CD8-positive, alpha-beta memory T cell (primary cell): ENCODE data around the gene SLC12A4. TPM values are rescaled to one million over a fixed set of nuclear protein-coding genes. Genes with fewer than 3 reads are reported as not detected.
"Not testable (repeated sequence)": the region's sequence is repeated elsewhere in the genome, so short reads cannot be mapped to it uniquely, and the experiment has no call there.

Source experiments
- CTCF ChIA-PET: fragments of 350-600 bp; sonication (Branson Sonifier 250); formaldehyde crosslinking; loops from one replicate; lab custom pipeline; 2021; ENCODE audit warnings: antibody characterized with exemption; lab: Charles Lee
- POLR2A ChIA-PET: fragments of 350-600 bp; sonication (Branson Sonifier 250); formaldehyde crosslinking; loops from one replicate; lab custom pipeline; 2021; ENCODE audit warnings: antibody characterized with exemption; lab: Charles Lee
- DNase-seq, 5 donors: peaks; one replicate each; pipeline versions ENCODE4 v3.0.0 to v3.0.0-alpha.2; 2020 to 2022; ENCODE audit warnings: mixed read lengths in 1 of 5
- H3K27ac ChIP-seq: one replicate; pipeline ENCODE4 v1.7.0; 2013; ENCODE audit warnings: low read depth, mild to moderate bottlenecking, low read length, moderate library complexity
- H3K27me3 ChIP-seq: 2 replicates; pipeline ENCODE4 v1.7.0; 2013; ENCODE audit warnings: low read length, mild to moderate bottlenecking; ENCODE audit not compliant: insufficient read depth, poor library complexity, severe bottlenecking
- H3K36me3 ChIP-seq: 2 replicates; pipeline ENCODE4 v1.7.0; 2013; ENCODE audit warnings: mild to moderate bottlenecking, low read length, moderate library complexity; ENCODE audit not compliant: insufficient read depth
- H3K4me1 ChIP-seq: 2 replicates; pipeline ENCODE4 v1.7.0; 2013; ENCODE audit warnings: mild to moderate bottlenecking, low read length, moderate library complexity; ENCODE audit not compliant: insufficient read depth
- H3K4me3 ChIP-seq: 2 replicates; pipeline ENCODE4 v1.7.0; 2013; ENCODE audit warnings: mild to moderate bottlenecking, low read length
- H3K9me3 ChIP-seq: 2 replicates; pipeline ENCODE4 v1.7.0; 2013; ENCODE audit warnings: mild to moderate bottlenecking, low read length
- H3K27ac Mint-ChIP-seq, 8 donors: one replicate each; pipeline ENCODE4 v1.8.0; 2020 to 2021; ENCODE audit warnings: mixed read lengths in 8 of 8, mild to moderate bottlenecking in 6 of 8, inconsistent platforms in 3 of 8, moderate library complexity in 3 of 8
- H3K27me3 Mint-ChIP-seq, 2 donors: one replicate each; pipeline ENCODE4 v1.8.0; 2020 to 2021; ENCODE audit warnings: mixed read lengths in 2 of 2, mild to moderate bottlenecking in 1 of 2, moderate library complexity in 1 of 2
- H3K36me3 Mint-ChIP-seq, 3 donors: one replicate each; pipeline ENCODE4 v1.8.0; 2020 to 2021; ENCODE audit warnings: mixed read lengths in 3 of 3, inconsistent platforms in 1 of 3, mild to moderate bottlenecking in 1 of 3
- H3K4me1 Mint-ChIP-seq, 3 donors: one replicate each; pipeline ENCODE4 v1.8.0; 2020 to 2021; ENCODE audit warnings: mixed read lengths in 3 of 3, inconsistent platforms in 1 of 3, mild to moderate bottlenecking in 1 of 3
- H3K4me3 Mint-ChIP-seq, 7 donors: one replicate each; pipeline ENCODE4 v1.8.0; 2020 to 2021; ENCODE audit warnings: mixed read lengths in 7 of 7, mild to moderate bottlenecking in 6 of 7, moderate library complexity in 4 of 7, inconsistent platforms in 2 of 7
- H3K9me3 Mint-ChIP-seq, 5 donors: one replicate each; pipeline ENCODE4 v1.8.0; 2020 to 2022; ENCODE audit warnings: mixed read lengths in 5 of 5, mild to moderate bottlenecking in 3 of 5, moderate library complexity in 2 of 5, inconsistent platforms in 1 of 5
- polyA plus RNA-seq: library from polyadenylated mRNA; unstranded; fragments of 300-500 nt; fragmentation: Illumina TruSeq; gene quantifications from one replicate; pipeline ENCODE4 v1.2.3, GENCODE V29; 2021
- total RNA-seq, 2 experiments: library from RNA; stranded (reverse); gene quantifications; one replicate each; pipeline ENCODE4 v1.2.3, GENCODE V29; 2021

The SLC12A4 gene
- 10 to 100 TPM; 30.6 to 34.1 TPM for total RNA-seq
- polyA plus RNA-seq = 5.1 TPM

GRCh38 chr16:67968400-67969253, at the start of gene SLC12A4:
SLC12A4 (minus strand) TSS chr16:67968637; CDS start chr16:67968553, 84 bp downstream.
- no peaks in the 10 kb centered on the region for H3K27me3 Mint-ChIP-seq
- no peaks in the 10 kb centered on the region for H3K9me3 Mint-ChIP-seq
- no peaks in the 10 kb centered on the region for H3K27me3 ChIP-seq
- peaks cover 20 to 32% (median 30%) of the 10 kb centered on the region in 3 donors for H3K4me1 Mint-ChIP-seq
- H3K36me3 Mint-ChIP-seq = peaks cover 0 to 4% (median 0%) of the 10 kb centered on the region in 3 donors
- CTCF ChIA-PET = interaction anchor here (1.2 to 1.9 kb wide), 3 partner anchors 28 to 84 kb away, joined by 3 to 6 read pairs (median 4); partner anchors contain the start of gene NRN1L
- POLR2A ChIA-PET = interaction anchor here (1.0 to 1.8 kb wide), 2 partner anchors 19 to 33 kb away, joined by 3 to 7 read pairs; no protein-coding TSS in a partner anchor
- peak within 1 kb of the TSS; percentile 83 to 99 (median 96) for H3K4me3 Mint-ChIP-seq
- H3K27ac ChIP-seq = peak within 1 kb of the TSS; percentile 67
- H3K4me3 ChIP-seq = peak within 1 kb of the TSS; percentile 81
- no peaks in the 10 kb centered on the region for H3K9me3 ChIP-seq
- DNase-seq = peak; percentile 84 to 90 (median 86)
- H3K27ac Mint-ChIP-seq = peak within 1 kb of the TSS; percentile 81 to 98 (median 94)
- peaks cover 17% of the 10 kb centered on the region for H3K4me1 ChIP-seq
- H3K36me3 ChIP-seq = no peaks in the 10 kb centered on the region

- peak within 1 kb of the TSS in 1 of 8 donors; percentile 52 for H3K27ac Mint-ChIP-seq
- H3K36me3 Mint-ChIP-seq = peaks cover 0 to 4% (median 0%) of the 10 kb centered on the region in 3 donors
- no peaks in the 10 kb centered on the region for H3K4me1 ChIP-seq
- no peak for DNase-seq
- no peaks in the 10 kb centered on the region for H3K9me3 Mint-ChIP-seq
- H3K4me1 Mint-ChIP-seq = peaks cover 0 to 7% (median 3%) of the 10 kb centered on the region in 3 donors
- H3K27ac ChIP-seq = no peak within 1 kb of the TSS
- POLR2A ChIA-PET = no interaction called here
- H3K9me3 ChIP-seq = no peaks in the 10 kb centered on the region
- H3K4me3 ChIP-seq = no peak within 1 kb of the TSS
- peak within 1 kb of the TSS in 1 of 7 donors; percentile 3 for H3K4me3 Mint-ChIP-seq
- no peaks in the 10 kb centered on the region for H3K27me3 ChIP-seq
- CTCF ChIA-PET = interaction anchor here (1.0 to 2.0 kb wide), 5 partner anchors 10 to 75 kb away, joined by 3 to 8 read pairs (median 4); no protein-coding TSS in a partner anchor
- H3K27me3 Mint-ChIP-seq = no peaks in the 10 kb centered on the region
- H3K36me3 ChIP-seq = no peaks in the 10 kb centered on the region
Observed at GRCh38 chr16:68015681-68016080, 47.2 kb upstream of the SLC12A4 start, which contains the start of gene DPEP2NB. DPEP2NB (minus strand) TSS chr16:68015911; CDS start chr16:68015770, 141 bp downstream.

GRCh38 chr16:68013440-68013839, 45.0 kb upstream of the SLC12A4 start:
- Mint-ChIP-seq H3K27ac (peak overlapping the region in 6 of 8 donors; percentile 17 to 94 (median 72)), H3K27me3 (no peaks in the 10 kb centered on the region), H3K4me3 (peak overlapping the region in 1 of 7 donors; percentile 41), H3K4me1 (peaks cover under 1 to 11% (median 3%) of the 10 kb centered on the region in 3 donors), H3K9me3 (no peaks in the 10 kb centered on the region), H3K36me3 (no peaks in the 10 kb centered on the region)
- CTCF ChIA-PET = interaction anchor here (1.7 kb wide), 1 partner anchor 27 kb away, joined by 4 read pairs; no protein-coding TSS in a partner anchor
- DNase-seq = no peak
- Histone ChIP-seq H3K27me3 (no peaks in the 10 kb centered on the region), H3K4me3 (no peak overlapping the region), H3K4me1 (no peaks in the 10 kb centered on the region), H3K27ac (no peak overlapping the region), H3K36me3 (no peaks in the 10 kb centered on the region), H3K9me3 (no peaks in the 10 kb centered on the region)
- POLR2A ChIA-PET = no interaction called here

GRCh38 chr16:68009872-68010271, 41.4 kb upstream of the SLC12A4 start:
- H3K27me3 ChIP-seq, H3K27ac ChIP-seq, H3K36me3 Mint-ChIP-seq, H3K4me3 ChIP-seq, H3K4me3 Mint-ChIP-seq, H3K27me3 Mint-ChIP-seq, POLR2A ChIA-PET, H3K36me3 ChIP-seq, H3K9me3 Mint-ChIP-seq, H3K9me3 ChIP-seq, DNase-seq: not testable (repeated sequence)
- Mint-ChIP-seq H3K27ac (peak overlapping the region in 5 of 8 donors; percentile 11 to 71 (median 47)), H3K4me1 (peaks cover 22 to 29% (median 24%) of the 10 kb centered on the region in 3 donors)
- CTCF ChIA-PET = interaction anchor here (0.7 to 1.0 kb wide), 2 partner anchors 8 to 218 kb away, joined by 3 read pairs; no protein-coding TSS in a partner anchor
- H3K4me1 ChIP-seq = peaks cover 19% of the 10 kb centered on the region

- no peak for DNase-seq
- Mint-ChIP-seq H3K4me3 (no peak overlapping the region), H3K4me1 (peaks cover 26 to 31% (median 27%) of the 10 kb centered on the region in 3 donors), H3K27ac (peak overlapping the region in 3 of 8 donors; percentile 43 to 63 (median 61)), H3K36me3 (no peaks in the 10 kb centered on the region), H3K27me3 (no peaks in the 10 kb centered on the region), H3K9me3 (no peaks in the 10 kb centered on the region)
- H3K36me3 ChIP-seq = no peaks in the 10 kb centered on the region
- H3K9me3 ChIP-seq = no peaks in the 10 kb centered on the region
- H3K4me3 ChIP-seq = no peak overlapping the region
- no peak overlapping the region for H3K27ac ChIP-seq
- no peaks in the 10 kb centered on the region for H3K27me3 ChIP-seq
- peaks cover 23% of the 10 kb centered on the region for H3K4me1 ChIP-seq
- ChIA-PET CTCF (interaction anchor here (2.3 kb wide), 1 partner anchor 15 kb away, joined by 6 read pairs; no protein-coding TSS in a partner anchor), POLR2A (no interaction called here)
Observed at GRCh38 chr16:68009157-68009735, 40.8 kb upstream of the SLC12A4 start.

GRCh38 chr16:68005786-68006286, 37.4 kb upstream of the SLC12A4 start:
- Mint-ChIP-seq H3K4me3 (peak overlapping the region in 6 of 7 donors; percentile 49 to 78 (median 73)), H3K27ac (peak overlapping the region; percentile 82 to 98 (median 93)), H3K27me3 (no peaks in the 10 kb centered on the region), H3K9me3 (no peaks in the 10 kb centered on the region), H3K4me1 (peaks cover 35 to 42% (median 42%) of the 10 kb centered on the region in 3 donors), H3K36me3 (no peaks in the 10 kb centered on the region)
- peak in 3 of 5 donors; percentile 57 to 72 (median 70) for DNase-seq
- H3K36me3 ChIP-seq = no peaks in the 10 kb centered on the region
- no peak overlapping the region for H3K4me3 ChIP-seq
- ChIA-PET POLR2A (interaction anchor here (0.5 to 2.0 kb wide), 5 partner anchors 12 to 131 kb away, joined by 3 to 12 read pairs (median 6); partner anchors contain the start of genes DDX28 and DUS2), CTCF (interaction anchor here (0.7 to 5.0 kb wide), 10 partner anchors 10 to 36 kb away, joined by 3 to 19 read pairs (median 4); partner anchors contain the start of genes DDX28, DPEP2NB and DUS2)
- no peaks in the 10 kb centered on the region for H3K27me3 ChIP-seq
- peaks cover 41% of the 10 kb centered on the region for H3K4me1 ChIP-seq
- peak overlapping the region; percentile 41 for H3K27ac ChIP-seq
- no peaks in the 10 kb centered on the region for H3K9me3 ChIP-seq

GRCh38 chr16:68005211-68005610, 36.8 kb upstream of the SLC12A4 start:
- Mint-ChIP-seq H3K4me1 (peaks cover 38 to 48% (median 48%) of the 10 kb centered on the region in 3 donors), H3K4me3 (peak overlapping the region in 5 of 7 donors; percentile 51 to 78 (median 74)), H3K27ac (peak overlapping the region; percentile 82 to 98 (median 93)), H3K27me3 (no peaks in the 10 kb centered on the region), H3K36me3 (no peaks in the 10 kb centered on the region), H3K9me3 (no peaks in the 10 kb centered on the region)
- no peaks in the 10 kb centered on the region for H3K27me3 ChIP-seq
- H3K36me3 ChIP-seq = no peaks in the 10 kb centered on the region
- POLR2A ChIA-PET = interaction anchor here (1.3 to 2.0 kb wide), 4 partner anchors 11 to 70 kb away, joined by 4 to 12 read pairs (median 8); partner anchors contain the start of genes DDX28 and DUS2
- H3K9me3 ChIP-seq = no peaks in the 10 kb centered on the region
- CTCF ChIA-PET = interaction anchor here (0.7 to 5.0 kb wide), 7 partner anchors 9 to 37 kb away, joined by 3 to 19 read pairs (median 8); partner anchors contain the start of genes DDX28, DPEP2NB and DUS2
- no peak for DNase-seq
- no peak overlapping the region for H3K27ac ChIP-seq
- H3K4me3 ChIP-seq = no peak overlapping the region
- H3K4me1 ChIP-seq = peaks cover 47% of the 10 kb centered on the region
